Hematopoietic multipotent progenitor cell treated with erythropoietin and hydrocortisone succinate and interleukin-3 and kit ligand, for 17 days (in vitro differentiated cells): ENCODE measurements around the gene SHANK2.

Source experiments
- DNase-seq: peaks from one replicate; pipeline ENCODE4 v3.0.0-alpha.2; 2015; ENCODE audit warnings: low spot score

The SHANK2 gene

DNA sequence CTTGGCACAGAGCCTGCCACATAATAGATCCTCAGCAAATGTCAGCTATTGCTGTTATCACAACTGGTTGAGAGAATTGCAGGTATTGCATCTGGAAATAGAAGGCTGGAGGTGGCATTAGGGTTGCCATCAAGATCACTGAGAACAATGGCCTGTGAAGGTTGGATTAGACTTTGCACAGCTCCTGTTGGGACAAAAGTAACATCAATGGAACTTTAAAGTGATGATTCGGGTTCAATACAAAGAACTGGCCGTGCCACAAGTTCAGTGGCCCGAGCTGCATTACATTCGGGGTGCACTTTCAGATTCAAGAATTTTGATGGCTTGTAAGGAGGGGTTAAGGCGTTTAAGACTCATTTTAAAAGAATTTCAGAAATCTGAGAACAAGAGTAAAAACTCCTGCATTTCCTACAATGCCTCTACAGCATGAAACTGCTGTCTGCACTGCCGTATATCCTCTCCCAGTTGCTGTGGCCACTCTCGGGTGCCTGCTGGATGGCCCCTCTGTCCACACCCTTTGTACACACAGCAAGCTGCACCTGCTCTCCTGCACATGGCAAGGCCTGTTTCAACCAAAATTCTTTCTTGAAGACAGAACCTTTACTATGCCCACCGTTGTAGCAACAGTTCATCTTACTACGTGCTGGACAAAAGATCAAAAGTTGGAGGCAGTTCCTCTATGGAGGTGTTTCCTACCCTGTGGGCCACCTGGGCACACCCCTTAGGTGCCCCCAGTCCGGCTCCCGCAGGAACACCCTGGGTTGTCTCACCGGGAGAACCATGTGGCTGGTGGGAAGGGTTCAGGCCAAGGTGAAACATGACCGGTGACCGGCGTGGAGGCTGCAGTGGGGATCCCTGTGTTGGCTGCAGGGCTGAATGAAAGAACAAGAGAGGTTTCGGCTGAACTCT lies 17.5 kb upstream of the SHANK2 start:
- no peak for DNase-seq

DNA sequence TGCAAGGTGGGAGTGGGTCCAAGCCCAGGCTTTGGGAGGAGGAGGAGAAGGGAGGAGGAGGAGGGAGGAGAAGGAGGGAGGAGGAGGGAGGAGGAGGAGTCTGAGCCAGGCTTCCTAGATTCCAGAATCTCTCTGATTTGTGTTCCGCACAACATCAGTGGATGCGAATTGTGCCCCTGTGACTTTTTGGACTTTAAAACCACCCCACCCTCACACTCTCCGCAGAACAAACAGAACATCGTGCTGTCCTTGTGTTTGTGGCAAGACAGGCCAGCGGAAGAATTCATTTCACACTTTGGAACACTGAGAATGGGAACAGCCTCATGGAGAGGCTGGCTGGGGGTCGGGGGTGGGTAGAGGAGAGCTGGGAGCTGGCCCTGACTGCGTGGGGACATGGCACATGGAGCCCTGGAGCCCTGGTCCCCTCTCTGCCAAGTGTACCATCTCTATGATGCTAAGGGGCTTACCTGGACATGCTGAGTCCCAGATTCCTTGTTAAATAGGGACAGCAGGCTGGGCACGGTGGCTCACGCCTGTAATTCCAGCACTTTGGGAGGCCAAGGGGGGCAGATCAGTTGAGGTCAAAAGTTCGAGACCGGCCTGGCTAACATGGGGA lies 16.4 kb upstream of the SHANK2 start:
- DNase-seq, result no peak

GRCh38 chr11:71267807-71268421 lies 15.5 kb upstream of the SHANK2 start:
- DNase-seq, result no peak

- DNase-seq, result no peak
Observed at GRCh38 chr11:71266114-71266833, 13.9 kb upstream of the SHANK2 start.

GRCh38 chr11:71265559-71266092 lies 13.2 kb upstream of the SHANK2 start:
- no peak for DNase-seq

GRCh38 chr11:71263386-71263785 lies 11.0 kb upstream of the SHANK2 start:
- no peak for DNase-seq

- no peak for DNase-seq
Observed at GRCh38 chr11:71255800-71256479, 3.6 kb upstream of the SHANK2 start.

DNA sequence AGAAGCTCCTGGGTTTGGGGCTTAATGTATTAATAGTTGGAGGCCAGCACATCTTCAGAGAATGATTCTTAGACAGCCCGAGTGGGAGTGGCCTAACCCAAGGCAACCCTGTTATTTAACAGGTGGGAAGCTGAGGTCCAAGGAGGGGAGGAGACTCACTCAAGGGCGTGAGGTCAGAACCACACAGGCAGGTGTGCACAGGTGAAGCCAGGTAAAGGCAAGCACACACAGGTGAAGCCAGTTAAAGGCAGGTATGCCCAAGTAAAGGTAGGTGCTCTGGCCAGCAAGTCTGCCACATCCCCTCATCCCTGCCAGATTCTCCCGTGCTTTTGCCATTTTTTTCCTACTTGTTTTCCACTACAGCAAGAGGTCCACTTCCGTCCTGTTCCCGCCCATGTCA lies 2.9 kb upstream of the SHANK2 start:
- no peak for DNase-seq

GRCh38 chr11:71253794-71254193 lies 1.4 kb upstream of the SHANK2 start:
- DNase-seq, result no peak

GRCh38 chr11:71252770-71253730 lies 673 bp upstream of the SHANK2 start:
- DNase-seq, result no peak

DNA sequence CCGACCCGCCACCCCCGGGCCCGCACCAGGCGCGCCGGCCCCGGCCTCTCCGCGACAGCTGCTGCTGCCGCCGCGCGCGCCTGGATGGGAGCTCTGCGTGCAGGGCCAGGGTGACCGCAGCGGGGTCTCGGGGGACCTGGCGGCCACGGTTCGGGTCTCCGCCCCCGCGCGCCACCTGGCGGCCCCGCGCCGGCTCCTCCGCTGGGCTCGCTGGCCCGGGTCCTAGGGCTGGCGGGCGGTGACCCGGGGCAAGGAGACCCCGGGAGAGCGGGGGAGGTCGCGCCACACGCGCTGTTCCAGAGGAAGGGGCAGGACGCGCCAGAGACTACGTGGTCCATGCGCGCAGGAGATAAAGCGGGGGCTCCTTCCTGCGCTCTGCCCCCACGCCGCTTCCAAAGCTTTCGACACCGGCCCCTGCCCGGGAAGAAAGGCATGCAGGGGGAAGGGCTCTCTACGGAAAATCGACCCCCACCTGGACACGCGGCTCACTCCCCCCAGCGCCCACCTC lies 562 bp downstream of the SHANK2 start:
- DNase-seq, result no peak

- no peak for DNase-seq
Observed at GRCh38 chr11:71251151-71251721, 1.1 kb downstream of the SHANK2 start.

DNA sequence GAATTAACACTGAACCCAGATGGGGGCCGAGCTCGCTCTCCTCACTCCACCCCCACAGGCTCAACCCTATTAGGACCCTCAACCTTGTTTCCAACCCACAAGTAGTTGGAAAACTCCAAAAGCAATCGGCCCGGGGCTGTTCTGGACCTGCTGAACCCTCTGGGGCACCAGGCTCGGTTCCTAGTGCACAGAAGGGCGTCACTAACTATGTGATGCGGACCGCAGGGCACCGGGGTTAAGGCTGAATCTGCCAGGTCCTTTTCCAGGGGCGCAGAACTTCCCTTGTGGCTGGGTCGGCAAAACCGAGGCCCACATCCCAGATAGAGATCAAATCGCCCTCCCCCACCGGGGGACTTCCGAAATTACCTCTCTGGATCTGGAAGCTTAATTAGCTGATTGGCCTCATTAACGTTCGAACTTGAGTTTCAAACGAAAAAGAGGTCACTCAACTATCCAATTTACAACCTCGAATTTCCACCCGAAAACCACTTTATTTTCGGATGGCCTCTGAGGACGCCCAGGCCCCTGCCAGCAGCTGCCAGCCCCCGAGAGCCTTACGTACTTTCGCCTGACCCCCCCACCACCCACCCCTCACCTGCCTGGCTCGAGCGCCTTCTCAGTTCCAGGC lies 1.7 kb downstream of the SHANK2 start:
- no peak for DNase-seq

- DNase-seq, result no peak
Observed at GRCh38 chr11:71249301-71249700, 3.1 kb downstream of the SHANK2 start.

DNA sequence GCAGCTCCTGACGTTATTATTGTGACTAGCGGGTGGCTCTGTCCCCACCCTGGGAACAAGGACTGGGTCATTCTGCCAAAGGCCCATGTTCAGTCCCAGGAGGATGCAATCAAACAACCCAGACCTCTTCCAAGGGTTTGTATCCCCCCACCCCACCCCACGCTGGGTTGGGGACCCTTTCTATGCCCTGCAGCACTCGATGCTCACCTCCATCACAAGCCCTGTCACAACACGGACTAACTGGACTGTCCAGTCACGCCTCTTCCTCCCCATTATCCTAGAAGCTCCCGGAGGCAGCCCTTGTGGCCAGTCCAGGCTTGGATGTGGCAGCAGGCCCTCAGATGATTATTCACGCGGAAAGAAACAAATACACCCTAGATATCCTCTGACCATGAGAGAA lies 3.7 kb downstream of the SHANK2 start:
- no peak for DNase-seq

DNA sequence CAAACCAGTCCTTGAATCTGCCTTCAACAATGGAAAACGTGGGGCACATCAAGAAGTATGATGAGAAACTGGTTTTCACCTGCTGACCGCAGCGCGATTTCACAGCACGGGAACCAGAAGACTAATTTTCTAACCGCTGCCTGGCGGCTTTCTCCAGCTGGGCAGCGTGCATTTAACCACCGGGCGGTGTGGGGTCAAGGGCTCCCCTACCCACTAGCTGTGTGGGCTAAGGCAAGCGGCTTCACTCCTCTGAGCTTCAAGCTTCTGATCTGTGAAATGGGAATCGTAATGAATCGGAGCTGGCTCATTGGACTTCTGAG lies 4.2 kb downstream of the SHANK2 start:
- no peak for DNase-seq

DNA sequence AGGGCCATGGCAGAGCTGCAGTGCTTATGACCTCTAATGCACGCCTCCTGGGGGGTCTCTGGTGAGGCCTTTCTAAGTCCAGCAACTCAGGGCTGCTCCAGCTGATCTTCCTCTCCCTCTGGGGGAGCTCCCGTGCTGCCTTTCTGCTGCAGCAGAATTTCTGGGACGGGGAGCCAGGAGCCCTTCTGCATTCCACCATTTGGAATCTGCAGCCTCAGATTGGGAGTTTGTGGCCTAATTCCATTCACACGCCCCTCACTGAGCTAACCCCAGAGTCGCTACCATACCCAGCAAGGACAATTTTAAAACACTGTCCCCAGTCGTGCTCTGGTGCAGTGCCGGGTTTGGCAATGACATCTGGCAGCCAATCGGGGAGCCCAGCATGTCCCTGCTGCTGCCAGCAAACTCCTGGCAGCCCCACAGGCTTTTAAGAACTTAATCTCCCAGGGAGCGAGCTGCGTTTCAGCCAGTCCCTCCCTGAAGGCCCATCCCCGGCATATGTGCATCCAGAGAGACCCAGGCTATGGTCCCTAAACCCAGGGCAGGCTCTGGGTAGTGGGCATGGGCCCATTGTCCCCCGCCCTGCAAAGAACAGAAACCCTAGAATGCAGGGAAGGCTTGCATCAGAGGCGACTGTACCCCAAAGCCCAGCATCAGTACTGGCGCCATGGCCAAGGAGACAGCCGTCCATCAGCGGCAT lies 4.7 kb downstream of the SHANK2 start:
- DNase-seq, result no peak

DNA sequence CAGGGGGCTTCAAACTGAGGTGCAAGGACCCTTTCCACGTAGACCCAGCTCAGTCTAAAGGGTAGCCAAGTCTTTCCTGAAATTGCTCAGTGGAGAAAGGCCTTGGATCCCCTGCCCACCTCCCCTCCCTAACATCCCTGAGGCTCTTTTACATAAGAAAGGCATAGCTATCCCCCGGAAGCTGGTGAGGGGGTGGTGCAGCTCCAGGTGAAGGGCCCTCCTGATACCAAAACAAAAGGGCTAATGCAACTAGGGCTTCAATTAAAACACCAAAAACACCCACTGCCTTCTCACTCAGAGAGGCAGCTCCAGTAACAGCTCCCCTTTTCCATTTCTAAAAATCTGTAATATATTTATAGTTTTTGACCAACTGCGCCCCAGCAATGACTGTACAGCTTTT lies 5.8 kb downstream of the SHANK2 start:
- no peak for DNase-seq
